Uterus (tissue), 4 donors: ENCODE data around the gene GABRG3. TPM values are rescaled to one million over a fixed set of nuclear protein-coding genes. Genes with fewer than 3 reads are reported as not detected.

Source experiments
- DNase-seq, 2 donors: peaks; one replicate each; pipeline ENCODE4 v3.0.0-alpha.2; 2019 to 2020
- H3K27ac ChIP-seq, 2 donors: fragments of 200-600 bp; sonication (generic); 1 replicate in 1 of 2; 2 replicates in 1 of 2; pipeline ENCODE4 v1.5.1; 2016 to 2018
- H3K27me3 ChIP-seq, 2 donors: fragments of 200-600 bp; sonication (generic); one replicate each; pipeline ENCODE4 v1.5.1; 2018 to 2019; ENCODE audit warnings: control low read depth in 1 of 2
- H3K36me3 ChIP-seq, 2 donors: fragments of 200-600 bp; sonication (generic); one replicate each; pipeline ENCODE4 v1.5.1; 2019; ENCODE audit warnings: control low read depth in 1 of 2
- H3K4me1 ChIP-seq, 2 donors: fragments of 200-600 bp; sonication (generic); one replicate each; pipeline ENCODE4 v1.5.1; 2018 to 2019; ENCODE audit warnings: control low read depth in 1 of 2
- H3K4me3 ChIP-seq, 2 donors: fragments of 200-600 bp; sonication (generic); 1 replicate in 1 of 2; 2 replicates in 1 of 2; pipeline ENCODE4 v1.5.1; 2018 to 2019; ENCODE audit warnings: mild to moderate bottlenecking in 1 of 2
- H3K9me3 ChIP-seq, 2 donors: fragments of 200-600 bp; sonication (generic); one replicate each; pipeline ENCODE4 v1.5.1; 2019; ENCODE audit warnings: control low read depth in 1 of 2
- POLR2A ChIP-seq, 2 donors: fragments of 450-650 bp; IDR thresholded peaks; one replicate each; pipeline ENCODE4 v1.6.1; 2016; ENCODE audit warnings: antibody characterized with exemption in 2 of 2, mild to moderate bottlenecking in 1 of 2, moderate library complexity in 1 of 2
- intact Hi-C: fragments of 100-400 bp; cut with DNase I; formaldehyde crosslinking; loops from one replicate; pipeline ENCODE4 v1.15.1; 2023; ENCODE audit warnings: low total_unique reads
- total RNA-seq, 4 donors: library from RNA; depleted of rRNA in 3 of 4; stranded (reverse); fragments of >200 nt in 3 of 4; gene quantifications; one replicate each; pipeline versions ENCODE4 v1.1.0 to v1.2.4, GENCODE V29; 2014 to 2023
- TF ChIP-seq, protein P1 (sequence below), 4 experiments: fragments of 200-600 bp in 2 of 4; fragments of 450-650 bp in 2 of 4; sonication (generic) in 2 of 4; IDR thresholded peaks; one replicate each; pipeline ENCODE4 v1.5.1; 2016 to 2019; ENCODE audit warnings: antibody characterized with exemption in 4 of 4, mild to moderate bottlenecking in 2 of 4, moderate library complexity in 1 of 4
- donor health status: DM: yes; HTN: yes; CAD: no.

Gene GABRG3
- total RNA-seq, 4 donors from 2014 or later: 3.0 TPM; not detected in 3

DNA sequence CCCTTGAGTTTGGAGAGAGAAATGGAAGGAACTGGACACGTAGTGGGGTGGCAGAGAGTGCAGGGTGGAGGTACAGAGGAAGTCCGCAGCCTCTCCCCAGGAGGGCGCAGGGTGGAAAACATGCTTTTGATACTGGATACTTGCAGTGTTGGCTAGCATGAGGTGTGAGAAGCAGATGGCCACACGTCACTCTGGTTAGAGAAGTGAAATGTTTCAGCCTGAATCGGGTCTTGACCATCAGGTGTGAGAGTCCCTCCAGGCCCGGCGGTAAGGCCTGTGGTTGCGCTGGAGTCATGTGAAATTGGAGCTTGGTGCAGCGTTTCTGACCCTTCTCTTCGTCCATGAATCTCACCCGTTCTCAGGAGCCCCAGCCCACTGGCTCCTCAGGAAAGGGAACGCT, 93.1 kb downstream of the GABRG3 start:
- no peaks in the 10 kb centered on the region for H3K9me3 ChIP-seq
- DNase-seq: no peak
- H3K36me3 ChIP-seq: no peaks in the 10 kb centered on the region
- no peaks in the 10 kb centered on the region for H3K27me3 ChIP-seq
- H3K4me1 ChIP-seq: no peaks in the 10 kb centered on the region
- TF ChIP-seq POLR2A (IDR thresholded peaks at IDR 0.05): no peak
- TF ChIP-seq, protein P1, sequence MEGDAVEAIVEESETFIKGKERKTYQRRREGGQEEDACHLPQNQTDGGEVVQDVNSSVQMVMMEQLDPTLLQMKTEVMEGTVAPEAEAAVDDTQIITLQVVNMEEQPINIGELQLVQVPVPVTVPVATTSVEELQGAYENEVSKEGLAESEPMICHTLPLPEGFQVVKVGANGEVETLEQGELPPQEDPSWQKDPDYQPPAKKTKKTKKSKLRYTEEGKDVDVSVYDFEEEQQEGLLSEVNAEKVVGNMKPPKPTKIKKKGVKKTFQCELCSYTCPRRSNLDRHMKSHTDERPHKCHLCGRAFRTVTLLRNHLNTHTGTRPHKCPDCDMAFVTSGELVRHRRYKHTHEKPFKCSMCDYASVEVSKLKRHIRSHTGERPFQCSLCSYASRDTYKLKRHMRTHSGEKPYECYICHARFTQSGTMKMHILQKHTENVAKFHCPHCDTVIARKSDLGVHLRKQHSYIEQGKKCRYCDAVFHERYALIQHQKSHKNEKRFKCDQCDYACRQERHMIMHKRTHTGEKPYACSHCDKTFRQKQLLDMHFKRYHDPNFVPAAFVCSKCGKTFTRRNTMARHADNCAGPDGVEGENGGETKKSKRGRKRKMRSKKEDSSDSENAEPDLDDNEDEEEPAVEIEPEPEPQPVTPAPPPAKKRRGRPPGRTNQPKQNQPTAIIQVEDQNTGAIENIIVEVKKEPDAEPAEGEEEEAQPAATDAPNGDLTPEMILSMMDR (IDR thresholded peaks at IDR 0.05): no peak
- H3K27ac ChIP-seq: no peak overlapping the region
- no peak overlapping the region for H3K4me3 ChIP-seq
- intact Hi-C loops: no loop called here

DNA sequence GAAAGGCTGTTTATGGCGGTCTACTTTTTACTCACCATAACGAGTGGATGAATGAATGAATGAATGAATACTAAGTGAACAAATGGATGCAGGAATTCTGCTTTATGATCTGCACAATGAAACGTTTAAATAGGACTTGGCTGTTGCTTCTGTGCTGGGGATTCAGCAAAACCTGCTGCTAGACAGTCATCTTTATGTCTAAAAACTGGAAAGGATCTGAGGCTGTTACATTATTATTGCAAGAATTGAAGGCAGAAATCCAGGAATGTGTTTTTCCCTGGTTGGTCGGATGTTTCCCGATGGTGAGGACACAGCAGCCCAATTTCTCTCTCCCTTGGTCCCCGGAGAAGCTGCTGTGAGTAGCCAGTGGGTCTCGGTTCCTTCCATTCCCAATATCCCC, 94.2 kb downstream of the GABRG3 start:
- no peak for DNase-seq
- Histone ChIP-seq H3K9me3 (no peaks in the 10 kb centered on the region), H3K4me3 (no peak overlapping the region), H3K27ac (no peak overlapping the region), H3K36me3 (no peaks in the 10 kb centered on the region), H3K4me1 (no peaks in the 10 kb centered on the region), H3K27me3 (no peaks in the 10 kb centered on the region)
- no peak for TF ChIP-seq POLR2A (IDR thresholded peaks at IDR 0.05)
- intact Hi-C loops: no loop called here

DNA sequence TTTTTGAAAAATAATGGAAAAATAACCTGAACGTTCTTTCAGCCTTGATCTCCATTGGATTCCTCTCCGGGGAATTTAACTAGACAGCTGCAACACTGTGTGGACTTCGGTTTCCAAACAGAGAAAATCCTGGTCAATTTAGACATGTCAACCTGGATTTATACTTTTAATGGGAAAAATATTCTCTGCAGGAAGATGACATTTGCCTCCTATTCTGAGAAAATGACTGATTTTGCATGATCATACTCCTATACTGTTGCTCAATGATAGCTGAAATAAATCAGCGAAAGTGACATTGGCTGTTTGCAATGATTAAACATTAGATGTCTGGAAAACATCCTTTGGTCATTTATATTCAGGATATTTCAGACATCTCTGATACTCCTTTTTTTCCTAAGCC, 94.8 kb downstream of the GABRG3 start:
- no peaks in the 10 kb centered on the region for H3K4me1 ChIP-seq
- no peak overlapping the region for H3K27ac ChIP-seq
- intact Hi-C loops: no loop called here
- no peak for DNase-seq
- no peaks in the 10 kb centered on the region for H3K9me3 ChIP-seq
- H3K36me3 ChIP-seq: no peaks in the 10 kb centered on the region
- no peak overlapping the region for H3K4me3 ChIP-seq
- H3K27me3 ChIP-seq: no peaks in the 10 kb centered on the region
- TF ChIP-seq, protein P1 (IDR thresholded peaks at IDR 0.05): no peak
- no peak for TF ChIP-seq POLR2A (IDR thresholded peaks at IDR 0.05)

DNA sequence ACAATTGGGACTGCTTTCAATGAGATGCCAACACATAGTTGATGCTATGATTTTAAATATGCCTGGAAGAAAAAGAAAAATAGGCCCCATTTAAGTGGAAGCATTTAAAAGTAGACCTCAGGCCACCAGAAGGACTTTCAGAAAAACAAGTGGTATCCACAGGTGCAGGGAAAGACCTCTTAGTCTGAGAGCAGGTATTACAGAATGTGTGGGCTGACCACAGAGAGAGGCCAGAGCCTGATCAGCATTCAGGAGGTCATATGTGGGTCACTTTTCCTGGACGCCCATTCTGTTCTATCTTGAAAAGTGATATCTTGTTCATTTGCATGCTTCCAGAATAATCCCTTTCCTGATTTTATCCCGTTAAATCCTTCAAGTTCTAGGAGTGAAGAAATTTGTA, 95.5 kb downstream of the GABRG3 start:
- TF ChIP-seq, protein P1 (IDR thresholded peaks at IDR 0.05): no peak
- TF ChIP-seq POLR2A (IDR thresholded peaks at IDR 0.05): no peak
- no peak overlapping the region for H3K27ac ChIP-seq
- no peaks in the 10 kb centered on the region for H3K9me3 ChIP-seq
- no peak overlapping the region for H3K4me3 ChIP-seq
- no peak for DNase-seq
- H3K36me3 ChIP-seq: no peaks in the 10 kb centered on the region
- no peaks in the 10 kb centered on the region for H3K4me1 ChIP-seq
- H3K27me3 ChIP-seq: no peaks in the 10 kb centered on the region
- intact Hi-C loops: no loop called here

DNA sequence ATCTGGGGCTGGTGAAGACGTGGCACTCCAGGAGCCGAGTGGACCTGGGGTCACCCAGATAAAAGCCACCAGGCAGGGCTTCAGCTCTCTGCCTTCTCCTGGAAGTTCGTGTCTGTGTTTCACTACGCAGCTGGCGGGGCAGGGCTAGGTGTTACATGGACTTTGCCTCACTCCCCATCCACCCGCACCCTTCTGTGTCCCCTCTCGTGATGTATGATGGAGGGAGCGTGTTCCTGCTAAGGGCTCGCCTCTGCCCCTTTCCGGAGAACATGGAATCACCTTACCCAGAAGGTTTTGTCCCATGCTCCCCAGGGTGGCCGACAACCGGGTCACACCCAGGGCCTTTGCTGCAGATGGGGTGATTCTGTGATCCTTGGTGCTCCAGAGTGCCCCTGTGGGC, 96.2 kb downstream of the GABRG3 start:
- TF ChIP-seq POLR2A (IDR thresholded peaks at IDR 0.05): no peak
- TF ChIP-seq, protein P1 (IDR thresholded peaks at IDR 0.05): no peak
- H3K36me3 ChIP-seq: no peaks in the 10 kb centered on the region

DNA sequence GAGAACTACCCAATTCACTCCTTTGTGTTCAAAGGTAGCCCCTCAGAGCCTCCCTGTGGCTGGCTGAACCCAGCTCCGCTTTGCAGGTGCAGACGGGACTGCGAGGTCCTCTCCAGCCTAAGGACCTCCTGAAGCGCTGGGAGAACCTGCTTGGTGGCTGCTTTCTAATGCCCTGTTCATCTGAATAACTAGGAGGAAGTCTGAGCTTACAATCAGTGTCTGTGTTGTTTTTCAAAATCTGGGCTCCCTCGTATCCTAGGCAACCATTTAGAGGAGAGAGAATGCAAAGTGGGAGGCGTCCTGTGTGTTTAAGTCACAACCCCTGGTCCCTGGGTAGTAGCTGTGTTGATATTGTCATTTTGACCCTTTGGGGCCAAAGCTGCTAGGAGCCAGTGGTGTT, 99.9 kb downstream of the GABRG3 start:
- H3K4me3 ChIP-seq: no peak overlapping the region
- H3K27me3 ChIP-seq: no peaks in the 10 kb centered on the region
- no peak for DNase-seq
- TF ChIP-seq, protein P1 (IDR thresholded peaks at IDR 0.05): no peak
- no peak for TF ChIP-seq POLR2A (IDR thresholded peaks at IDR 0.05)
- no peaks in the 10 kb centered on the region for H3K4me1 ChIP-seq
- H3K9me3 ChIP-seq: no peaks in the 10 kb centered on the region
- H3K27ac ChIP-seq: no peak overlapping the region
- no peaks in the 10 kb centered on the region for H3K36me3 ChIP-seq
- intact Hi-C loops: no loop called here

More for the DNA sequence above, 96.2 kb downstream of the GABRG3 start:
- Histone ChIP-seq H3K27ac (no peak overlapping the region), H3K4me1 (no peaks in the 10 kb centered on the region), H3K4me3 (no peak overlapping the region), H3K27me3 (no peaks in the 10 kb centered on the region), H3K9me3 (no peaks in the 10 kb centered on the region)
- DNase-seq: no peak
- intact Hi-C loops: no loop called here
